PC-3 (cell line): Measurements from ENCODE around the gene PPM1E. TPM values are rescaled to one million over a fixed set of nuclear protein-coding genes. Genes with fewer than 3 reads are reported as not detected.

Experiments
- ATAC-seq: fragments of 200-7000 bp; cut with Tn5 transposase; 2 replicates; pipeline ENCODE4 v1.9.1; 2020; ENCODE audit warnings: mild to moderate bottlenecking, moderate library complexity
- BruUV-seq: library from RNA; stranded (reverse); fragments of 400-500 nt; replicated peaks from 2 replicates; lab custom pipeline; 2021; lab: Mats Ljungman, UMichigan
- CTCF ChIA-PET: fragments of 300-600 bp; sonication (Branson Sonifier 250); formaldehyde crosslinking; loops from one replicate; lab custom pipeline; 2022; ENCODE audit warnings: antibody characterized with exemption; lab: Charles Lee
- POLR2A ChIA-PET: fragments of 300-600 bp; sonication (Branson Sonifier 250); formaldehyde crosslinking; loops from one replicate; lab custom pipeline; 2022; ENCODE audit warnings: antibody characterized with exemption; ENCODE audit not compliant: unreplicated experiment; lab: Charles Lee
- DNase-seq: peaks from one replicate; pipeline ENCODE4 v3.0.0-alpha.2; 2015
- H2AFZ ChIP-seq: fragments of 300-600 bp; sonication (generic); 2 replicates; pipeline ENCODE4 v1.6.0; 2016; ENCODE audit warnings: antibody characterized with exemption, low read length
- H3F3A ChIP-seq: fragments of 300-600 bp; sonication (generic); one replicate; pipeline ENCODE4 v1.6.0; 2017; ENCODE audit warnings: antibody characterized with exemption, low read length, control low read depth, mild to moderate bottlenecking; ENCODE audit not compliant: unreplicated experiment
- H3K27ac ChIP-seq: fragments of 300-600 bp; sonication (generic); 2 replicates; pipeline ENCODE4 v1.5.1; 2016; ENCODE audit warnings: mild to moderate bottlenecking, low read length
- H3K27me3 ChIP-seq: fragments of 300-600 bp; sonication (generic); 2 replicates; pipeline ENCODE4 v1.6.1; 2016; ENCODE audit warnings: low read length, mixed read lengths
- H3K36me3 ChIP-seq: fragments of 300-600 bp; sonication (generic); 2 replicates; pipeline ENCODE4 v1.6.1; 2016; ENCODE audit warnings: low read depth, mixed run types, low read length, mixed read lengths
- H3K4me1 ChIP-seq: fragments of 300-600 bp; sonication (generic); 2 replicates; pipeline ENCODE4 v1.5.1; 2016; ENCODE audit warnings: low read length; ENCODE audit not compliant: insufficient read depth
- H3K4me2 ChIP-seq: fragments of 300-600 bp; sonication (generic); 2 replicates; pipeline ENCODE4 v1.6.0; 2016; ENCODE audit warnings: low read length
- H3K4me3 ChIP-seq: fragments of 300-600 bp; sonication (generic); 2 replicates; pipeline ENCODE4 v1.5.1; 2016; ENCODE audit warnings: mild to moderate bottlenecking, low read length, mixed read lengths
- H3K79me2 ChIP-seq: fragments of 300-600 bp; sonication (generic); 2 replicates; pipeline ENCODE4 v1.6.1; 2017; ENCODE audit warnings: low read length, mixed read lengths
- H3K9ac ChIP-seq: fragments of 300-600 bp; sonication (generic); 2 replicates; pipeline ENCODE4 v1.6.0; 2016; ENCODE audit warnings: mild to moderate bottlenecking, low read length
- H3K9me2 ChIP-seq: fragments of 300-600 bp; sonication (generic); replicated peaks from 2 replicates; pipeline ENCODE4 v1.6.1; 2016; ENCODE audit warnings: mixed run types, low read length, mixed read lengths
- H3K9me3 ChIP-seq: fragments of 300-600 bp; sonication (generic); 2 replicates; pipeline ENCODE4 v1.6.1; 2016; ENCODE audit warnings: low read length, mixed read lengths
- H4K20me1 ChIP-seq: fragments of 300-600 bp; sonication (generic); 2 replicates; pipeline ENCODE4 v1.6.1; 2016; ENCODE audit warnings: low read length, mixed read lengths
- CTCF ChIP-seq: fragments of 300-600 bp; sonication (generic); conservative IDR thresholded peaks from 2 replicates; pipeline ENCODE4 v1.5.1; 2017; ENCODE audit warnings: antibody characterized with exemption, low read depth, mild to moderate bottlenecking, low read length
- EZH2 ChIP-seq: fragments of 300-600 bp; sonication (generic); IDR thresholded peaks from one replicate; pipeline ENCODE4 v1.6.1; 2017; ENCODE audit warnings: antibody characterized with exemption, mild to moderate bottlenecking, low read length; ENCODE audit not compliant: unreplicated experiment
- EZH2phosphoT487 ChIP-seq: fragments of 300-600 bp; sonication (generic); IDR thresholded peaks from 2 replicates; pipeline ENCODE4 v1.6.1; 2018; ENCODE audit warnings: mild to moderate bottlenecking, antibody characterized with exemption, low read length, borderline replicate concordance
- intact Hi-C: fragments of 100-400 bp; cut with micrococcal nuclease; formaldehyde crosslinking; loops from 2 replicates; pipeline ENCODE4 v1.9.0; 2023
- total RNA-seq: library from RNA; depleted of rRNA; stranded (reverse); fragments of >200 nt; gene quantifications from 2 replicates; pipeline ENCODE4 v1.2.3, GENCODE V29; 2014

The PPM1E gene
- total RNA-seq, 1 experiment from 2014 or later: not detected

- 0 out of 2 replicates have a peak, but pooled peaks cover 4% of the 10 kb centered on the region for H4K20me1 ChIP-seq
- intact Hi-C loops: no loop called here
- no peaks in the 10 kb centered on the region for H3F3A ChIP-seq
- no peak overlapping the region for H3K27ac ChIP-seq
- H3K4me3 ChIP-seq: no peak overlapping the region
- no peaks in the 10 kb centered on the region for H3K9me2 ChIP-seq
- ATAC-seq: no peak
- H3K4me1 ChIP-seq: no peaks in the 10 kb centered on the region
- H3K79me2 ChIP-seq: no peaks in the 10 kb centered on the region
- H3K9ac ChIP-seq: no peak overlapping the region
- H3K36me3 ChIP-seq: peaks cover 23% of the 10 kb centered on the region
- TF ChIP-seq EZH2phosphoT487 (no peak), EZH2 (no peak), CTCF (no peak)
- ChIA-PET CTCF (no interaction called here), POLR2A (interaction anchor here (0.6 kb wide), 1 partner anchor 1321 kb away, joined by 3 read pairs; no protein-coding TSS in a partner anchor)
- H2AFZ ChIP-seq: no peak overlapping the region
- no peaks in the 10 kb centered on the region for H3K27me3 ChIP-seq
- H3K4me2 ChIP-seq: no peak overlapping the region
- no TSS peak for BruUV-seq
- no peaks in the 10 kb centered on the region for H3K9me3 ChIP-seq
- no peak for DNase-seq
Measured at GRCh38 chr17:59010026-59010425, 254.4 kb downstream of the PPM1E start.

GRCh38 chr17:59011975-59012374 lies 256.3 kb downstream of the PPM1E start:
- ChIA-PET POLR2A (no interaction called here), CTCF (no interaction called here)
- no peaks in the 10 kb centered on the region for H3K9me2 ChIP-seq
- no peak overlapping the region for H3K9ac ChIP-seq
- 0 out of 2 replicates have a peak, but pooled peaks cover 4% of the 10 kb centered on the region for H4K20me1 ChIP-seq
- H2AFZ ChIP-seq: no peak overlapping the region
- intact Hi-C loops: no loop called here
- no peak for ATAC-seq
- no peak overlapping the region for H3K4me3 ChIP-seq
- BruUV-seq: no TSS peak
- H3K27me3 ChIP-seq: no peaks in the 10 kb centered on the region
- DNase-seq: no peak
- no peak overlapping the region for H3K4me2 ChIP-seq
- H3K36me3 ChIP-seq: peaks cover 23% of the 10 kb centered on the region
- H3F3A ChIP-seq: no peaks in the 10 kb centered on the region
- no peak for TF ChIP-seq EZH2
- no peak for TF ChIP-seq CTCF
- TF ChIP-seq EZH2phosphoT487: no peak
- no peaks in the 10 kb centered on the region for H3K9me3 ChIP-seq
- H3K27ac ChIP-seq: no peak overlapping the region
- H3K4me1 ChIP-seq: no peaks in the 10 kb centered on the region
- no peaks in the 10 kb centered on the region for H3K79me2 ChIP-seq

GRCh38 chr17:59018019-59018418 lies 262.4 kb downstream of the PPM1E start:
- POLR2A ChIA-PET: interaction anchor here (0.6 to 0.7 kb wide), 2 partner anchors 108 to 386 kb away, joined by 6 to 8 read pairs; no protein-coding TSS in a partner anchor
- peaks cover 10% of the 10 kb centered on the region for H3K36me3 ChIP-seq
- no peaks in the 10 kb centered on the region for H3K9me2 ChIP-seq
- H3F3A ChIP-seq: no peaks in the 10 kb centered on the region
- H3K27ac ChIP-seq: no peak overlapping the region
- no peak overlapping the region for H3K9ac ChIP-seq
- intact Hi-C loops: no loop called here
- H3K4me2 ChIP-seq: no peak overlapping the region
- no peak overlapping the region for H2AFZ ChIP-seq
- H3K9me3 ChIP-seq: no peaks in the 10 kb centered on the region
- DNase-seq: no peak
- ATAC-seq: no peak
- no peaks in the 10 kb centered on the region for H3K4me1 ChIP-seq
- H3K27me3 ChIP-seq: no peaks in the 10 kb centered on the region
- H3K4me3 ChIP-seq: no peak overlapping the region
- CTCF ChIA-PET: no interaction called here
- H3K79me2 ChIP-seq: no peaks in the 10 kb centered on the region
- no peak for TF ChIP-seq EZH2phosphoT487
- TF ChIP-seq EZH2: no peak
- TF ChIP-seq CTCF: no peak
- BruUV-seq: no TSS peak
- no peaks in the 10 kb centered on the region for H4K20me1 ChIP-seq
